HFF-Myc (cell line): ENCODE results near the gene NEBL.

Source experiments
- DNase-seq: peaks from one replicate; pipeline ENCODE4 v3.0.0-alpha.2; 2011; ENCODE audit warnings: low read depth; ENCODE audit errors: extremely low read depth
- H3K4me3 ChIP-seq: replicated peaks from 2 replicates; pipeline ENCODE4 v1.5.1; 2011; ENCODE audit warnings: low read depth, mild to moderate bottlenecking, control low read depth, low read length
- CTCF ChIP-seq: IDR thresholded peaks from 2 replicates; pipeline ENCODE4 v1.5.1; 2012; ENCODE audit warnings: mild to moderate bottlenecking, low read depth, low read length, control low read depth; ENCODE audit errors: missing control alignments

NEBL gene

GRCh38 chr10:20747782-20748181 is 149.3 kb downstream of the NEBL start:
- TF ChIP-seq CTCF, result no peak
- no peak overlapping the region for H3K4me3 ChIP-seq
- no peak for DNase-seq

GRCh38 chr10:20746856-20747255 is 150.3 kb downstream of the NEBL start:
- DNase-seq, result no peak
- no peak overlapping the region for H3K4me3 ChIP-seq
- TF ChIP-seq CTCF, result no peak

- no peak overlapping the region for H3K4me3 ChIP-seq
- no peak for TF ChIP-seq CTCF
- no peak for DNase-seq
These were observed 151.3 kb downstream of the NEBL start for GRCh38 chr10:20745556-20746375.

- no peak for TF ChIP-seq CTCF
- H3K4me3 ChIP-seq, result no peak overlapping the region
- DNase-seq, result no peak
These were observed 152.3 kb downstream of the NEBL start for GRCh38 chr10:20744821-20745220.

- DNase-seq, result no peak
- no peak for TF ChIP-seq CTCF
- no peak overlapping the region for H3K4me3 ChIP-seq
These were observed 153.2 kb downstream of the NEBL start for GRCh38 chr10:20743942-20744341.

- no peak for DNase-seq
- no peak for TF ChIP-seq CTCF
- no peak overlapping the region for H3K4me3 ChIP-seq
These were observed 154.2 kb downstream of the NEBL start for GRCh38 chr10:20742737-20743541.
